PC-3 (cell line): ENCODE measurements around the gene TOLLIP. TPM values are rescaled to one million over a fixed set of nuclear protein-coding genes. Genes with fewer than 3 reads are reported as not detected.

Experiments
- ATAC-seq: fragments of 200-7000 bp; cut with Tn5 transposase; 2 replicates; pipeline ENCODE4 v1.9.1; 2020; ENCODE audit warnings: mild to moderate bottlenecking, moderate library complexity
- BruUV-seq: library from RNA; stranded (reverse); fragments of 400-500 nt; replicated peaks from 2 replicates; lab custom pipeline; 2021; lab: Mats Ljungman, UMichigan
- CTCF ChIA-PET: fragments of 300-600 bp; sonication (Branson Sonifier 250); formaldehyde crosslinking; loops from one replicate; lab custom pipeline; 2022; ENCODE audit warnings: antibody characterized with exemption; lab: Charles Lee
- POLR2A ChIA-PET: fragments of 300-600 bp; sonication (Branson Sonifier 250); formaldehyde crosslinking; loops from one replicate; lab custom pipeline; 2022; ENCODE audit warnings: antibody characterized with exemption; ENCODE audit not compliant: unreplicated experiment; lab: Charles Lee
- DNase-seq: peaks from one replicate; pipeline ENCODE4 v3.0.0-alpha.2; 2015
- H2AFZ ChIP-seq: fragments of 300-600 bp; sonication (generic); 2 replicates; pipeline ENCODE4 v1.6.0; 2016; ENCODE audit warnings: antibody characterized with exemption, low read length
- H3F3A ChIP-seq: fragments of 300-600 bp; sonication (generic); one replicate; pipeline ENCODE4 v1.6.0; 2017; ENCODE audit warnings: antibody characterized with exemption, low read length, control low read depth, mild to moderate bottlenecking; ENCODE audit not compliant: unreplicated experiment
- H3K27ac ChIP-seq: fragments of 300-600 bp; sonication (generic); 2 replicates; pipeline ENCODE4 v1.5.1; 2016; ENCODE audit warnings: mild to moderate bottlenecking, low read length
- H3K27me3 ChIP-seq: fragments of 300-600 bp; sonication (generic); 2 replicates; pipeline ENCODE4 v1.6.1; 2016; ENCODE audit warnings: low read length, mixed read lengths
- H3K36me3 ChIP-seq: fragments of 300-600 bp; sonication (generic); 2 replicates; pipeline ENCODE4 v1.6.1; 2016; ENCODE audit warnings: low read depth, mixed run types, low read length, mixed read lengths
- H3K4me1 ChIP-seq: fragments of 300-600 bp; sonication (generic); 2 replicates; pipeline ENCODE4 v1.5.1; 2016; ENCODE audit warnings: low read length; ENCODE audit not compliant: insufficient read depth
- H3K4me2 ChIP-seq: fragments of 300-600 bp; sonication (generic); 2 replicates; pipeline ENCODE4 v1.6.0; 2016; ENCODE audit warnings: low read length
- H3K4me3 ChIP-seq: fragments of 300-600 bp; sonication (generic); 2 replicates; pipeline ENCODE4 v1.5.1; 2016; ENCODE audit warnings: mild to moderate bottlenecking, low read length, mixed read lengths
- H3K79me2 ChIP-seq: fragments of 300-600 bp; sonication (generic); 2 replicates; pipeline ENCODE4 v1.6.1; 2017; ENCODE audit warnings: low read length, mixed read lengths
- H3K9ac ChIP-seq: fragments of 300-600 bp; sonication (generic); 2 replicates; pipeline ENCODE4 v1.6.0; 2016; ENCODE audit warnings: mild to moderate bottlenecking, low read length
- H3K9me2 ChIP-seq: fragments of 300-600 bp; sonication (generic); replicated peaks from 2 replicates; pipeline ENCODE4 v1.6.1; 2016; ENCODE audit warnings: mixed run types, low read length, mixed read lengths
- H3K9me3 ChIP-seq: fragments of 300-600 bp; sonication (generic); 2 replicates; pipeline ENCODE4 v1.6.1; 2016; ENCODE audit warnings: low read length, mixed read lengths
- H4K20me1 ChIP-seq: fragments of 300-600 bp; sonication (generic); 2 replicates; pipeline ENCODE4 v1.6.1; 2016; ENCODE audit warnings: low read length, mixed read lengths
- CTCF ChIP-seq: fragments of 300-600 bp; sonication (generic); conservative IDR thresholded peaks from 2 replicates; pipeline ENCODE4 v1.5.1; 2017; ENCODE audit warnings: antibody characterized with exemption, low read depth, mild to moderate bottlenecking, low read length
- EZH2 ChIP-seq: fragments of 300-600 bp; sonication (generic); IDR thresholded peaks from one replicate; pipeline ENCODE4 v1.6.1; 2017; ENCODE audit warnings: antibody characterized with exemption, mild to moderate bottlenecking, low read length; ENCODE audit not compliant: unreplicated experiment
- EZH2phosphoT487 ChIP-seq: fragments of 300-600 bp; sonication (generic); IDR thresholded peaks from 2 replicates; pipeline ENCODE4 v1.6.1; 2018; ENCODE audit warnings: mild to moderate bottlenecking, antibody characterized with exemption, low read length, borderline replicate concordance
- intact Hi-C: fragments of 100-400 bp; cut with micrococcal nuclease; formaldehyde crosslinking; loops from 2 replicates; pipeline ENCODE4 v1.9.0; 2023
- total RNA-seq: library from RNA; depleted of rRNA; stranded (reverse); fragments of >200 nt; gene quantifications from 2 replicates; pipeline ENCODE4 v1.2.3, GENCODE V29; 2014

The TOLLIP gene
- total RNA-seq, 1 experiment from 2014 or later = 43.2 TPM

GRCh38 chr11:1280116-1281035 is 29.1 kb downstream of the TOLLIP start:
- CTCF ChIA-PET = no interaction called here
- H4K20me1 ChIP-seq = no peaks in the 10 kb centered on the region

GRCh38 chr11:1279674-1280055 is 29.8 kb downstream of the TOLLIP start:
- ATAC-seq (no peak), DNase-seq (no peak)
- no peak overlapping the region for H2AFZ ChIP-seq
- no peaks in the 10 kb centered on the region for H3K9me2 ChIP-seq
- H3K36me3 ChIP-seq = no peaks in the 10 kb centered on the region
- no peaks in the 10 kb centered on the region for H3K79me2 ChIP-seq
- H3K4me1 ChIP-seq = no peaks in the 10 kb centered on the region
- H4K20me1 ChIP-seq = no peaks in the 10 kb centered on the region
- no peaks in the 10 kb centered on the region for H3K27me3 ChIP-seq
- TF ChIP-seq CTCF (no peak), EZH2 (no peak)
- intact Hi-C loops = no loop called here
- H3K4me3 ChIP-seq = no peak overlapping the region
- H3K9ac ChIP-seq = no peak overlapping the region
- no peak overlapping the region for H3K4me2 ChIP-seq
- ChIA-PET CTCF (no interaction called here), POLR2A (no interaction called here)
- no peak overlapping the region for H3K27ac ChIP-seq
- H3K9me3 ChIP-seq = no peaks in the 10 kb centered on the region
- H3F3A ChIP-seq = no peaks in the 10 kb centered on the region
- BruUV-seq = no TSS peak

More at GRCh38 chr11:1280116-1281035, 29.1 kb downstream of the TOLLIP start:
- TF ChIP-seq CTCF (no peak), EZH2 (no peak), EZH2phosphoT487 (no peak)
- no TSS peak for BruUV-seq
- Histone ChIP-seq H3K9ac (no peak overlapping the region), H3K4me1 (no peaks in the 10 kb centered on the region), H2AFZ (no peak overlapping the region), H3K9me3 (no peaks in the 10 kb centered on the region), H3F3A (no peaks in the 10 kb centered on the region), H3K27ac (no peak overlapping the region), H3K4me2 (no peak overlapping the region), H3K4me3 (no peak overlapping the region), H3K36me3 (no peaks in the 10 kb centered on the region), H3K9me2 (no peaks in the 10 kb centered on the region), H3K27me3 (no peaks in the 10 kb centered on the region), H3K79me2 (no peaks in the 10 kb centered on the region)
- intact Hi-C loops = no loop called here
- ATAC-seq (no peak), DNase-seq (no peak)
- POLR2A ChIA-PET = no interaction called here
